Skeletal muscle tissue (tissue), 4 donors: ENCODE data around the gene IRS1. TPM values are rescaled to one million over a fixed set of nuclear protein-coding genes. Genes with fewer than 3 reads are reported as not detected.

Experiments used
- H3K27ac ChIP-seq: one replicate; pipeline ENCODE4 v1.7.0; 2013; ENCODE audit warnings: mild to moderate bottlenecking, low read depth, low read length, inconsistent platforms
- H3K27me3 ChIP-seq, 3 donors: one replicate each; pipeline ENCODE4 v1.7.0; 2013; ENCODE audit warnings: low read length in 3 of 3; ENCODE audit not compliant: control insufficient read depth in 3 of 3, insufficient read depth in 3 of 3
- H3K36me3 ChIP-seq, 3 donors: one replicate each; pipeline ENCODE4 v1.7.0; 2013; ENCODE audit warnings: low read length in 3 of 3; ENCODE audit not compliant: control insufficient read depth in 3 of 3, insufficient read depth in 3 of 3
- H3K4me1 ChIP-seq, 3 donors: one replicate each; pipeline ENCODE4 v1.7.0; 2013; ENCODE audit warnings: low read length in 3 of 3, mild to moderate bottlenecking in 3 of 3; ENCODE audit not compliant: control insufficient read depth in 3 of 3, insufficient read depth in 3 of 3
- H3K4me3 ChIP-seq, 3 donors: one replicate each; pipeline ENCODE4 v1.7.0; 2013; ENCODE audit warnings: low read length in 3 of 3
- H3K9ac ChIP-seq, 3 donors: one replicate each; pipeline ENCODE4 v1.7.0; 2013; ENCODE audit warnings: low read length in 3 of 3, mild to moderate bottlenecking in 3 of 3, moderate library complexity in 2 of 3, low read depth in 1 of 3
- H3K9me3 ChIP-seq, 3 donors: one replicate each; pipeline ENCODE4 v1.7.0; 2013; ENCODE audit warnings: low read length in 3 of 3; ENCODE audit not compliant: control insufficient read depth in 3 of 3
- total RNA-seq: library from RNA; depleted of rRNA; stranded (reverse); fragments of >200 nt; gene quantifications from one replicate; pipeline ENCODE4 v1.2.3, GENCODE V29; 2014
- donor health status: Osteomylitis.

The IRS1 gene
- total RNA-seq, 1 donor from 2014 or later: 13.0 TPM

GRCh38 chr2:226702376-226702775 is 97.2 kb downstream of the IRS1 start:
- Histone ChIP-seq H3K27ac (no peak overlapping the region), H3K9ac (no peak overlapping the region), H3K27me3 (no peaks in the 10 kb centered on the region), H3K36me3 (no peaks in the 10 kb centered on the region), H3K4me3 (no peak overlapping the region), H3K9me3 (no peaks in the 10 kb centered on the region), H3K4me1 (peaks cover 3 to 7% (median 6%) of the 10 kb centered on the region in 3 donors)

GRCh38 chr2:226701052-226701451 is 98.6 kb downstream of the IRS1 start:
- Histone ChIP-seq H3K27me3 (no peaks in the 10 kb centered on the region), H3K4me1 (peaks cover 3 to 7% (median 6%) of the 10 kb centered on the region in 3 donors), H3K27ac (no peak overlapping the region), H3K36me3 (no peaks in the 10 kb centered on the region), H3K4me3 (no peak overlapping the region), H3K9ac (no peak overlapping the region), H3K9me3 (no peaks in the 10 kb centered on the region)

GRCh38 chr2:226699321-226699720 is 100.3 kb downstream of the IRS1 start:
- no peaks in the 10 kb centered on the region for H3K27me3 ChIP-seq
- peaks cover 7 to 14% (median 11%) of the 10 kb centered on the region in 3 donors for H3K4me1 ChIP-seq
- H3K27ac ChIP-seq: no peak overlapping the region
- H3K9ac ChIP-seq: no peak overlapping the region
- H3K9me3 ChIP-seq: no peaks in the 10 kb centered on the region
- H3K36me3 ChIP-seq: no peaks in the 10 kb centered on the region
- no peak overlapping the region for H3K4me3 ChIP-seq

GRCh38 chr2:226698671-226699070 is 100.9 kb downstream of the IRS1 start:
- Histone ChIP-seq H3K36me3 (no peaks in the 10 kb centered on the region), H3K27me3 (no peaks in the 10 kb centered on the region), H3K4me1 (peaks cover 11 to 19% (median 16%) of the 10 kb centered on the region in 3 donors), H3K27ac (no peak overlapping the region), H3K4me3 (no peak overlapping the region), H3K9ac (no peak overlapping the region), H3K9me3 (no peaks in the 10 kb centered on the region)

GRCh38 chr2:226694586-226695284 is 104.9 kb downstream of the IRS1 start:
- H3K27me3 ChIP-seq: no peaks in the 10 kb centered on the region

GRCh38 chr2:226694149-226694548 is 105.5 kb downstream of the IRS1 start:
- Histone ChIP-seq H3K4me1 (peaks cover 29% of the 10 kb centered on the region in 3 donors), H3K9me3 (no peaks in the 10 kb centered on the region), H3K4me3 (no peak overlapping the region), H3K27ac (no peak overlapping the region), H3K36me3 (no peaks in the 10 kb centered on the region), H3K9ac (no peak overlapping the region), H3K27me3 (no peaks in the 10 kb centered on the region)

More at GRCh38 chr2:226694586-226695284, 104.9 kb downstream of the IRS1 start:
- H3K9ac ChIP-seq: no peak overlapping the region
- H3K36me3 ChIP-seq: no peaks in the 10 kb centered on the region
- peaks cover 29 to 34% (median 32%) of the 10 kb centered on the region in 3 donors for H3K4me1 ChIP-seq
- H3K4me3 ChIP-seq: no peak overlapping the region
- no peak overlapping the region for H3K27ac ChIP-seq
- H3K9me3 ChIP-seq: no peaks in the 10 kb centered on the region

GRCh38 chr2:226693521-226693920 is 106.1 kb downstream of the IRS1 start:
- H3K4me1 ChIP-seq: peaks cover 27 to 29% (median 28%) of the 10 kb centered on the region in 3 donors
- H3K4me3 ChIP-seq: no peak overlapping the region
- no peak overlapping the region for H3K9ac ChIP-seq
- H3K9me3 ChIP-seq: no peaks in the 10 kb centered on the region
- no peak overlapping the region for H3K27ac ChIP-seq
- no peaks in the 10 kb centered on the region for H3K27me3 ChIP-seq
- H3K36me3 ChIP-seq: no peaks in the 10 kb centered on the region

GRCh38 chr2:226692521-226693126 is 107.0 kb downstream of the IRS1 start:
- H3K4me3 ChIP-seq: no peak overlapping the region

GRCh38 chr2:226691255-226691654 is 108.4 kb downstream of the IRS1 start:
- Histone ChIP-seq H3K27me3 (no peaks in the 10 kb centered on the region), H3K36me3 (no peaks in the 10 kb centered on the region), H3K9ac (peak overlapping the region; percentile 57 to 80 (median 68)), H3K27ac (peak overlapping the region; percentile 92), H3K4me3 (peak overlapping the region in 2 of 3 donors; percentile 14 to 42), H3K4me1 (peaks cover 27 to 29% (median 28%) of the 10 kb centered on the region in 3 donors), H3K9me3 (no peaks in the 10 kb centered on the region)

More at GRCh38 chr2:226692521-226693126, 107.0 kb downstream of the IRS1 start:
- Histone ChIP-seq H3K36me3 (no peaks in the 10 kb centered on the region), H3K4me1 (peaks cover 27 to 29% (median 28%) of the 10 kb centered on the region in 3 donors), H3K9ac (no peak overlapping the region), H3K27ac (no peak overlapping the region), H3K9me3 (no peaks in the 10 kb centered on the region), H3K27me3 (no peaks in the 10 kb centered on the region)

- peak overlapping the region; percentile 14 to 49 (median 42) for H3K4me3 ChIP-seq
- H3K9ac ChIP-seq: peak overlapping the region; percentile 57 to 80 (median 68)
- H3K27me3 ChIP-seq: no peaks in the 10 kb centered on the region
- H3K36me3 ChIP-seq: no peaks in the 10 kb centered on the region
- no peaks in the 10 kb centered on the region for H3K9me3 ChIP-seq
- peaks cover 27 to 29% (median 28%) of the 10 kb centered on the region in 3 donors for H3K4me1 ChIP-seq
- H3K27ac ChIP-seq: peak overlapping the region; percentile 92
Measured at GRCh38 chr2:226690461-226691024, 109.1 kb downstream of the IRS1 start.
